H9 (cell line): ENCODE results near the gene MGLL. TPM values are rescaled to one million over a fixed set of nuclear protein-coding genes. Genes with fewer than 3 reads are reported as not detected.

ENCODE experiments used
- DNase-seq: peaks from one replicate; pipeline ENCODE4 v3.0.0-alpha.2; 2017
- H2AFZ ChIP-seq: one replicate; pipeline ENCODE4 v1.6.1; 2013; ENCODE audit warnings: mild to moderate bottlenecking, low read length, control low read depth, moderate library complexity
- H2AK5ac ChIP-seq: 2 replicates; pipeline ENCODE4 v1.6.1; 2013; ENCODE audit warnings: low read length, control low read depth, mixed read lengths; ENCODE audit not compliant: insufficient read length
- H2BK120ac ChIP-seq: one replicate; pipeline ENCODE4 v1.6.1; 2013; ENCODE audit warnings: low read depth, mild to moderate bottlenecking, low read length, control low read depth, inconsistent platforms; ENCODE audit not compliant: poor library complexity, severe bottlenecking
- H2BK12ac ChIP-seq: 2 replicates; pipeline ENCODE4 v1.6.1; 2013; ENCODE audit warnings: low read length, control low read depth, mixed read lengths, low read depth; ENCODE audit not compliant: insufficient read length
- H2BK15ac ChIP-seq: 2 replicates; pipeline ENCODE4 v1.6.1; 2013; ENCODE audit warnings: low read depth, low read length, control low read depth
- H2BK20ac ChIP-seq: one replicate; pipeline ENCODE4 v1.6.1; 2013; ENCODE audit warnings: low read depth, mild to moderate bottlenecking, low read length, control low read depth, inconsistent platforms; ENCODE audit not compliant: poor library complexity, severe bottlenecking
- H2BK5ac ChIP-seq: 2 replicates; pipeline ENCODE4 v1.6.1; 2013; ENCODE audit warnings: low read length, control low read depth, mixed read lengths; ENCODE audit not compliant: insufficient read length
- H3K14ac ChIP-seq: 2 replicates; pipeline ENCODE4 v1.6.1; 2013; ENCODE audit warnings: low read length, control low read depth; ENCODE audit not compliant: insufficient read depth
- H3K18ac ChIP-seq: 2 replicates; pipeline ENCODE4 v1.6.1; 2013; ENCODE audit warnings: low read depth, mild to moderate bottlenecking, mixed read lengths, low read length, control low read depth; ENCODE audit not compliant: insufficient read length
- H3K23ac ChIP-seq: 2 replicates; pipeline ENCODE4 v1.6.1; 2013; ENCODE audit warnings: low read length, control low read depth, mixed read lengths, low read depth; ENCODE audit not compliant: insufficient read length
- H3K23me2 ChIP-seq: 2 replicates; pipeline ENCODE4 v1.6.1; 2013; ENCODE audit warnings: low read depth, mild to moderate bottlenecking, mixed read lengths, low read length, control low read depth; ENCODE audit not compliant: insufficient read length, poor library complexity, severe bottlenecking
- H3K27ac ChIP-seq: 2 replicates; pipeline ENCODE4 v1.5.1; 2013; ENCODE audit warnings: low read length, control low read depth, mixed read lengths, low read depth; ENCODE audit not compliant: insufficient read length
- H3K27me3 ChIP-seq: 2 replicates; pipeline ENCODE4 v1.6.1; 2013; ENCODE audit warnings: low read length, control low read depth, inconsistent platforms; ENCODE audit not compliant: insufficient read depth
- H3K4ac ChIP-seq: 2 replicates; pipeline ENCODE4 v1.6.1; 2013; ENCODE audit warnings: low read depth, mild to moderate bottlenecking, control low read depth, inconsistent platforms, low read length, moderate library complexity
- H3K4me1 ChIP-seq: 2 replicates; pipeline ENCODE4 v1.6.1; 2013; ENCODE audit warnings: low read length, control low read depth, inconsistent platforms; ENCODE audit not compliant: insufficient read depth
- H3K4me2 ChIP-seq: 2 replicates; pipeline ENCODE4 v1.6.1; 2013; ENCODE audit warnings: low read length, control low read depth, mixed read lengths; ENCODE audit not compliant: insufficient read length, insufficient read depth
- H3K56ac ChIP-seq: 2 replicates; pipeline ENCODE4 v1.6.1; 2013; ENCODE audit warnings: low read depth, mild to moderate bottlenecking, mixed read lengths, low read length, control low read depth; ENCODE audit not compliant: insufficient read length
- H3K79me1 ChIP-seq: 2 replicates; pipeline ENCODE4 v1.6.1; 2013; ENCODE audit warnings: low read depth, mild to moderate bottlenecking, moderate library complexity, low read length, control low read depth, inconsistent platforms; ENCODE audit not compliant: insufficient read depth, poor library complexity, severe bottlenecking
- H3K79me2 ChIP-seq: 2 replicates; pipeline ENCODE4 v1.6.1; 2013; ENCODE audit warnings: low read length, control low read depth, inconsistent platforms; ENCODE audit not compliant: insufficient read depth
- H3K9ac ChIP-seq: 2 replicates; pipeline ENCODE4 v1.6.1; 2013; ENCODE audit warnings: low read length, control low read depth, mixed read lengths; ENCODE audit not compliant: insufficient read length; ENCODE audit errors: extremely low read depth
- H3K9me3 ChIP-seq: one replicate; pipeline ENCODE4 v1.6.1; 2013; ENCODE audit warnings: low read depth, low read length, inconsistent platforms; ENCODE audit not compliant: control insufficient read depth
- H3T11ph ChIP-seq: one replicate; pipeline ENCODE4 v1.6.1; 2013; ENCODE audit warnings: mild to moderate bottlenecking, low read length, control low read depth, inconsistent platforms
- H4K20me1 ChIP-seq: one replicate; pipeline ENCODE4 v1.6.1; 2013; ENCODE audit not compliant: control insufficient read depth, insufficient read length, insufficient read depth
- H4K5ac ChIP-seq: 2 replicates; pipeline ENCODE4 v1.6.1; 2013; ENCODE audit warnings: low read depth, mild to moderate bottlenecking, mixed read lengths, low read length, control low read depth; ENCODE audit not compliant: insufficient read length
- H4K8ac ChIP-seq: replicated peaks from 2 replicates; pipeline ENCODE4 v1.6.1; 2013; ENCODE audit warnings: low read length, control low read depth, mixed read lengths, low read depth; ENCODE audit not compliant: insufficient read length
- H4K91ac ChIP-seq: 2 replicates; pipeline ENCODE4 v1.6.1; 2013; ENCODE audit warnings: low read depth, mild to moderate bottlenecking, moderate library complexity, mixed read lengths, low read length, control low read depth; ENCODE audit not compliant: insufficient read length
- H3K27ac Mint-ChIP-seq, 3 experiments: 2 replicates in 2 of 3; 3 replicates in 1 of 3; pipeline ENCODE4 v1.8.0; 2020 to 2021; ENCODE audit warnings: mixed read lengths in 3 of 3, mild to moderate bottlenecking in 1 of 3, moderate library complexity in 1 of 3
- H3K27me3 Mint-ChIP-seq: 2 replicates; pipeline ENCODE4 v1.8.0; 2021; ENCODE audit warnings: low read depth, mild to moderate bottlenecking, moderate library complexity, mixed read lengths
- H3K36me3 Mint-ChIP-seq, 3 experiments: 2 replicates in 2 of 3; 3 replicates in 1 of 3; pipeline ENCODE4 v1.8.0; 2020 to 2021; ENCODE audit warnings: low read depth in 3 of 3, mixed read lengths in 3 of 3; ENCODE audit not compliant: insufficient read depth in 1 of 3
- H3K4me1 Mint-ChIP-seq, 2 experiments: 2 replicates each; pipeline ENCODE4 v1.8.0; 2020; ENCODE audit warnings: mixed read lengths in 2 of 2
- H3K4me3 Mint-ChIP-seq, 2 experiments: 2 replicates in 1 of 2; 3 replicates in 1 of 2; pipeline ENCODE4 v1.8.0; 2020 to 2021; ENCODE audit warnings: mild to moderate bottlenecking in 2 of 2, mixed read lengths in 2 of 2, moderate library complexity in 1 of 2
- H3K9me3 Mint-ChIP-seq, 2 experiments: 2 replicates in 1 of 2; 3 replicates in 1 of 2; pipeline ENCODE4 v1.8.0; 2020; ENCODE audit warnings: mild to moderate bottlenecking in 2 of 2, mixed read lengths in 2 of 2, moderate library complexity in 1 of 2
- CTCF ChIP-seq: fragments of 200-600 bp; sonication (generic); conservative IDR thresholded peaks from 3 replicates; pipeline ENCODE4 v1.8.0; 2021; ENCODE audit warnings: antibody characterized with exemption, mild to moderate bottlenecking
- WGBS: extraction: QIAGEN DNeasy Blood & Tissue Kit; methylation state at CpG from one replicate; pipeline ENCODE4 v1.1.7; 2013; ENCODE audit warnings: missing lambda C conversion rate, low lambda C conversion rate, mixed read lengths; ENCODE audit not compliant: insufficient read length; ENCODE audit errors: extremely low coverage; 5-methylcytosine and 5-hydroxymethylcytosine counted together
- total RNA-seq: library from RNA; stranded (reverse); gene quantifications from 2 replicates; pipeline ENCODE4 v1.2.1, GENCODE V29; 2021

MGLL gene
- total RNA-seq, 1 experiment from 2014 or later = 0.11 TPM

- no peak overlapping the region for H2BK120ac ChIP-seq
- H4K20me1 ChIP-seq = no peaks in the 10 kb centered on the region
- no peak overlapping the region for H2AFZ ChIP-seq
- H2BK12ac ChIP-seq = no peak overlapping the region
- H3K4me3 Mint-ChIP-seq = no peak overlapping the region
- H3K18ac ChIP-seq = no peak overlapping the region
- no peak overlapping the region for H2AK5ac ChIP-seq
- H3T11ph ChIP-seq = no peak overlapping the region
- H3K4me1 ChIP-seq = no peaks in the 10 kb centered on the region; the same call in 1 of the 2 replicates
- no peak overlapping the region for H2BK5ac ChIP-seq
- no peak overlapping the region for H4K8ac ChIP-seq
- no peak overlapping the region for H3K27ac Mint-ChIP-seq
- no peaks in the 10 kb centered on the region; the same call in 1 of the 2 replicates for H3K27me3 ChIP-seq
- H4K5ac ChIP-seq = no peak overlapping the region
- H3K27me3 Mint-ChIP-seq = no peaks in the 10 kb centered on the region
- no CpG with 5 or more reads among the region's 4 CpGs for WGBS
- no peaks in the 10 kb centered on the region for H3K9me3 ChIP-seq
- H3K14ac ChIP-seq = no peak overlapping the region
- H3K36me3 Mint-ChIP-seq = no peaks in the 10 kb centered on the region
- no peak overlapping the region for H3K9ac ChIP-seq
- H4K91ac ChIP-seq = no peak overlapping the region
- no peaks in the 10 kb centered on the region for H3K9me3 Mint-ChIP-seq
- H3K4ac ChIP-seq = no peak overlapping the region
- no peaks in the 10 kb centered on the region for H3K79me1 ChIP-seq
- H3K79me2 ChIP-seq = no peaks in the 10 kb centered on the region
- peak; percentile 89 for DNase-seq
- H3K56ac ChIP-seq = no peak overlapping the region
- no peak overlapping the region for H3K27ac ChIP-seq
- no peaks in the 10 kb centered on the region for H3K23me2 ChIP-seq
- no peak overlapping the region for H2BK15ac ChIP-seq
- no peak overlapping the region for H2BK20ac ChIP-seq
- TF ChIP-seq CTCF = peak; percentile 80
- peaks cover 14 to 19% of the 10 kb centered on the region in 2 experiments for H3K4me1 Mint-ChIP-seq
- no peak overlapping the region for H3K4me2 ChIP-seq
- H3K23ac ChIP-seq = no peak overlapping the region
Measured at GRCh38 chr3:127690823-127691452, 131.4 kb downstream of the MGLL start.
